Keratinocyte (primary cell): ENCODE measurements around the gene NPAS3. TPM values are rescaled to one million over a fixed set of nuclear protein-coding genes. Genes with fewer than 3 reads are reported as not detected.

ENCODE experiments used
- DNase-seq: peaks from one replicate; pipeline ENCODE4 v3.0.0-alpha.2; 2011; ENCODE audit warnings: low read depth, missing footprints, low spot score
- FAIRE-seq: peaks from 2 replicates; lab custom pipeline; 2011; peaks lifted over from hg19 to GRCh38; lab: Jason Lieb, UNC
- H2AFZ ChIP-seq: 2 replicates; pipeline ENCODE4 v1.6.0; 2012; ENCODE audit warnings: low read length, control low read depth, inconsistent platforms; ENCODE audit not compliant: control insufficient read depth
- H3K27ac ChIP-seq: 2 replicates; pipeline ENCODE4 v1.5.1; 2011; ENCODE audit warnings: low read length; ENCODE audit not compliant: control insufficient read depth, insufficient read depth
- H3K27me3 ChIP-seq: 3 replicates; pipeline ENCODE4 v1.6.0; 2011; ENCODE audit warnings: low read length; ENCODE audit not compliant: control insufficient read depth, insufficient read depth; ENCODE audit errors: extremely low read depth
- H3K36me3 ChIP-seq, 2 experiments: 2 replicates in 1 of 2; 3 replicates in 1 of 2; pipeline ENCODE4 v1.5.1; 2011; ENCODE audit warnings: low read length in 2 of 2, mild to moderate bottlenecking in 1 of 2; ENCODE audit not compliant: control insufficient read depth in 2 of 2, insufficient read depth in 2 of 2; ENCODE audit errors: extremely low read depth in 1 of 2
- H3K4me1 ChIP-seq: 3 replicates; pipeline ENCODE4 v1.5.1; 2011; ENCODE audit warnings: low read length; ENCODE audit not compliant: control insufficient read depth, insufficient read depth; ENCODE audit errors: extremely low read depth
- H3K4me2 ChIP-seq: 3 replicates; pipeline ENCODE4 v1.6.0; 2011; ENCODE audit warnings: low read depth, low read length; ENCODE audit not compliant: control insufficient read depth, insufficient read depth; ENCODE audit errors: extremely low read depth
- H3K4me3 ChIP-seq, 3 experiments: fragments of 200-600 bp in 1 of 3; sonication (generic) in 1 of 3; 2 replicates in 2 of 3; 3 replicates in 1 of 3; pipeline ENCODE4 v1.5.1; 2011 to 2016; ENCODE audit warnings: low read length in 3 of 3, mild to moderate bottlenecking in 3 of 3, control low read depth in 2 of 3, inconsistent platforms in 1 of 3, low read depth in 1 of 3, mixed read lengths in 1 of 3, mixed run types in 1 of 3, moderate library complexity in 1 of 3; ENCODE audit not compliant: control insufficient read depth in 2 of 3, insufficient read depth in 2 of 3; ENCODE audit errors: extremely low read depth in 1 of 3
- H3K79me2 ChIP-seq: 2 replicates; pipeline ENCODE4 v1.6.0; 2012; ENCODE audit warnings: low read length; ENCODE audit not compliant: control insufficient read depth, insufficient read depth
- H3K9ac ChIP-seq: 3 replicates; pipeline ENCODE4 v1.6.0; 2011; ENCODE audit warnings: low read length; ENCODE audit not compliant: control insufficient read depth, insufficient read depth; ENCODE audit errors: extremely low read depth
- H3K9me1 ChIP-seq: 3 replicates; pipeline ENCODE4 v1.6.0; 2011; ENCODE audit warnings: low read length; ENCODE audit not compliant: control insufficient read depth, insufficient read depth; ENCODE audit errors: extremely low read depth
- H3K9me3 ChIP-seq: 2 replicates; pipeline ENCODE4 v1.5.1; 2012; ENCODE audit warnings: low read depth, low read length; ENCODE audit not compliant: control insufficient read depth
- H4K20me1 ChIP-seq: 3 replicates; pipeline ENCODE4 v1.6.0; 2011; ENCODE audit warnings: low read length; ENCODE audit not compliant: control insufficient read depth, insufficient read depth; ENCODE audit errors: extremely low read depth
- CTCF ChIP-seq, 3 experiments: IDR thresholded peaks in 1 of 3; conservative IDR thresholded peaks in 1 of 3; optimal IDR thresholded peaks in 1 of 3; 2 replicates in 2 of 3; 3 replicates in 1 of 3; pipeline versions ENCODE3 to v1.5.1; 2011; ENCODE audit warnings: low read length in 3 of 3, mild to moderate bottlenecking in 3 of 3, moderate library complexity in 2 of 3, control low read depth in 1 of 3, inconsistent platforms in 1 of 3; ENCODE audit not compliant: insufficient read depth in 2 of 3; ENCODE audit errors: extremely low read depth in 1 of 3
- EZH2 ChIP-seq: IDR thresholded peaks from one replicate; pipeline ENCODE4 v1.6.1; 2012; ENCODE audit warnings: inconsistent platforms, mild to moderate bottlenecking, low read length, moderate library complexity
- dilution Hi-C: fragments of 300-500 bp; cut with MboI; formaldehyde crosslinking; loops from one replicate; pipeline ENCODE4 v1.7.0; 2020; ENCODE audit warnings: low sequenced_read_pairs; ENCODE audit not compliant: extremely low pct_ligation_motif_present
- polyA plus RNA-seq, 5 experiments: library from polyadenylated mRNA; depleted of rRNA in 3 of 5; stranded (reverse) in 3 of 5; stranded (forward) in 1 of 5; unstranded in 1 of 5; fragments of >200 nt; gene quantifications; 1 replicate in 1 of 5; 2 replicates in 3 of 5; 3 replicates in 1 of 5; pipeline versions ENCODE4 v1.2.1 to v1.2.3, GENCODE V29; 2011 to 2012; ENCODE audit warnings: missing spikeins in 2 of 5, low read depth in 1 of 5, low replicate concordance in 1 of 5

Gene NPAS3
- polyA plus RNA-seq, 1 donor (not counting 4 experiments of a cell fraction or from before 2014, with no cell fraction given), result 0.07 TPM

GRCh38 chr14:33782923-33783322, 844.2 kb downstream of the NPAS3 start:
- H4K20me1 ChIP-seq, result no peaks in the 10 kb centered on the region
- FAIRE-seq (no peak), DNase-seq (no peak)
- no peaks in the 10 kb centered on the region for H3K4me1 ChIP-seq
- no peak overlapping the region for H2AFZ ChIP-seq
- H3K9me1 ChIP-seq, result no peaks in the 10 kb centered on the region
- no peak overlapping the region for H3K27ac ChIP-seq
- no peak overlapping the region for H3K9ac ChIP-seq
- H3K27me3 ChIP-seq, result no peaks in the 10 kb centered on the region
- dilution Hi-C loops, result loop anchor here (25.0 kb wide), 1 partner anchor 1196 kb away; no protein-coding TSS in a partner anchor
- no peak overlapping the region for H3K4me3 ChIP-seq
- no peaks in the 10 kb centered on the region for H3K9me3 ChIP-seq
- H3K79me2 ChIP-seq, result no peaks in the 10 kb centered on the region
- TF ChIP-seq EZH2 (no peak), CTCF (optimal IDR thresholded peaks at IDR 0.05 in 1 of 3, IDR thresholded peaks at IDR 0.05 in 1 of 3, conservative IDR thresholded peaks at IDR 0.05 in 1 of 3; ENCODE audit: extremely low read depth in 1 of 3, insufficient read depth in 2 of 3, low read length in 3 of 3) (no peak)
- H3K36me3 ChIP-seq, result no peaks in the 10 kb centered on the region
- no peak overlapping the region for H3K4me2 ChIP-seq

GRCh38 chr14:33786091-33786825, 847.6 kb downstream of the NPAS3 start:
- Histone ChIP-seq H3K4me2 (no peak overlapping the region), H3K4me3 (no peak overlapping the region), H3K79me2 (no peaks in the 10 kb centered on the region), H2AFZ (no peak overlapping the region), H3K9me3 (no peaks in the 10 kb centered on the region), H3K9me1 (no peaks in the 10 kb centered on the region), H4K20me1 (no peaks in the 10 kb centered on the region), H3K4me1 (no peaks in the 10 kb centered on the region), H3K36me3 (no peaks in the 10 kb centered on the region), H3K9ac (no peak overlapping the region), H3K27me3 (no peaks in the 10 kb centered on the region), H3K27ac (no peak overlapping the region)
- TF ChIP-seq EZH2, result no peak
- no peak for TF ChIP-seq CTCF (optimal IDR thresholded peaks at IDR 0.05 in 1 of 3, IDR thresholded peaks at IDR 0.05 in 1 of 3, conservative IDR thresholded peaks at IDR 0.05 in 1 of 3; ENCODE audit: extremely low read depth in 1 of 3, insufficient read depth in 2 of 3, low read length in 3 of 3)
- dilution Hi-C loops, result loop anchor here (25.0 kb wide), 1 partner anchor 1199 kb away; no protein-coding TSS in a partner anchor
- no peak for FAIRE-seq
- DNase-seq, result no peak
